Mucosa of rectum (tissue), 2 donors: Measurements from ENCODE around the gene TLL2.

Source experiments
- H3K27ac ChIP-seq, 2 donors: one replicate each; pipeline ENCODE4 v1.7.0; 2013; ENCODE audit warnings: inconsistent platforms in 2 of 2, low read depth in 2 of 2, low read length in 2 of 2
- H3K27me3 ChIP-seq, 2 donors: one replicate each; pipeline ENCODE4 v1.7.0; 2013; ENCODE audit warnings: low read length in 2 of 2; ENCODE audit not compliant: control insufficient read depth in 2 of 2, insufficient read depth in 2 of 2
- H3K36me3 ChIP-seq, 2 donors: one replicate each; pipeline ENCODE4 v1.7.0; 2013; ENCODE audit warnings: low read length in 2 of 2; ENCODE audit not compliant: control insufficient read depth in 2 of 2, insufficient read depth in 2 of 2
- H3K4me1 ChIP-seq, 2 donors: one replicate each; pipeline ENCODE4 v1.7.0; 2013; ENCODE audit warnings: low read length in 2 of 2, mild to moderate bottlenecking in 1 of 2; ENCODE audit not compliant: control insufficient read depth in 2 of 2, insufficient read depth in 2 of 2
- H3K4me3 ChIP-seq, 2 donors: one replicate each; pipeline ENCODE4 v1.7.0; 2013; ENCODE audit warnings: low read length in 2 of 2
- H3K9ac ChIP-seq, 2 donors: one replicate each; pipeline ENCODE4 v1.7.0; 2013; ENCODE audit warnings: low read length in 2 of 2, low read depth in 1 of 2, mild to moderate bottlenecking in 1 of 2
- H3K9me3 ChIP-seq, 2 donors: one replicate each; pipeline ENCODE4 v1.7.0; 2013; ENCODE audit warnings: low read length in 2 of 2; ENCODE audit not compliant: control insufficient read depth in 2 of 2
- donor health status: healthy.
- donor health status: Normal muscosa, but diverticular disease.

Gene TLL2

DNA sequence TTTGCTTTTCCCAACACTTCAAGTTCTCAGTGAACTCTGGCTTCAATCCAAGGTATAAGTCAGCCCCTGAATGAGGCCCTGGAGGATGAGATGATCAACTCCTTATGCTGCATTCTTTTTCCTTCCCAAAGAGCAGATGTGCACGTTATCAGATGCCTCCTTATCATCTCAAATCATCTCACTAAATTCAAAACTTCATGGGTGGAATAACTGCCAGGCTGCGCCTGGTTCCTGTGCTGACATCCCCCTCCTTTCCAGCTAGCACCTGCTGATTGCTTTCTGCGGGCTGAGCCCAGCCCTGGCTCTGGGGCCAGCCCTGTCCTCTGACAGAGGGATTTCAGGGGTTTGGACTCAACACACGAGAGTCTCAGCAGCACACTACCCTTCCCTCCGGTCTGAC is 44.9 kb downstream of the TLL2 start:
- no peaks in the 10 kb centered on the region for H3K36me3 ChIP-seq
- H3K9me3 ChIP-seq, result no peaks in the 10 kb centered on the region
- H3K4me1 ChIP-seq, result no peaks in the 10 kb centered on the region
- H3K4me3 ChIP-seq, result no peak overlapping the region
- H3K9ac ChIP-seq, result no peak overlapping the region
- H3K27me3 ChIP-seq, result peaks cover 0 to 3% of the 10 kb centered on the region in 2 donors
- H3K27ac ChIP-seq, result no peak overlapping the region

GRCh38 chr10:96465599-96465998 is 48.1 kb downstream of the TLL2 start:
- H3K4me1 ChIP-seq, result no peaks in the 10 kb centered on the region
- no peaks in the 10 kb centered on the region for H3K36me3 ChIP-seq
- H3K9ac ChIP-seq, result no peak overlapping the region
- H3K27ac ChIP-seq, result no peak overlapping the region
- no peak overlapping the region for H3K4me3 ChIP-seq
- peaks cover 0 to 3% of the 10 kb centered on the region in 2 donors for H3K27me3 ChIP-seq
- no peaks in the 10 kb centered on the region for H3K9me3 ChIP-seq

- Histone ChIP-seq H3K9ac (no peak overlapping the region), H3K4me3 (no peak overlapping the region), H3K36me3 (no peaks in the 10 kb centered on the region), H3K9me3 (no peaks in the 10 kb centered on the region), H3K4me1 (no peaks in the 10 kb centered on the region), H3K27ac (no peak overlapping the region), H3K27me3 (no peaks in the 10 kb centered on the region)
Measured at GRCh38 chr10:96463562-96463961, 50.2 kb downstream of the TLL2 start.

- H3K4me3 ChIP-seq, result no peak overlapping the region
- H3K27ac ChIP-seq, result no peak overlapping the region
- H3K9me3 ChIP-seq, result no peaks in the 10 kb centered on the region
- H3K27me3 ChIP-seq, result no peaks in the 10 kb centered on the region
- H3K4me1 ChIP-seq, result no peaks in the 10 kb centered on the region
- H3K36me3 ChIP-seq, result no peaks in the 10 kb centered on the region
- H3K9ac ChIP-seq, result no peak overlapping the region
Measured at GRCh38 chr10:96462606-96463151, 51.0 kb downstream of the TLL2 start.

GRCh38 chr10:96460316-96460715 is 53.4 kb downstream of the TLL2 start:
- no peak overlapping the region for H3K27ac ChIP-seq
- no peaks in the 10 kb centered on the region for H3K9me3 ChIP-seq
- H3K9ac ChIP-seq, result no peak overlapping the region
- H3K27me3 ChIP-seq, result no peaks in the 10 kb centered on the region
- no peak overlapping the region for H3K4me3 ChIP-seq
- H3K36me3 ChIP-seq, result no peaks in the 10 kb centered on the region
- no peaks in the 10 kb centered on the region for H3K4me1 ChIP-seq

DNA sequence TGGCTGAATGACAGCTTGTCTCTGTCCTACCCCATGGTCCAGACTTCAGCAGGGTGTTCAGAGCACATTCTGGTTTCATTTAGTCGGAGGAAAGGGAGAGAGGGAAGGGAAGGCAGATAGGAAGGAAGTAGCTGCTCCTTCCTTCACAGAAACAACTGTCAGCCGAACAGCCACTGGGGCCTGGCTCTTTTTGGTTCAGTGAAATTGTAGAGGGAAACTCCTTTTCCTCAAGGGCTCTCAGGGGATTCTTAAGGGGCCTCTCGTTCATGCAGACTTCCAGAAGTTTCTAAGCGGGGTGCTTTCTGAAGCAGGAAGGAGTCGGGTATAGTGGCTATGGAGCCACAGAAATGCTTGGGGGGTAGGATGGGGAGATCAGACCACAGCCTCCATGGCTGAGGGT is 56.4 kb downstream of the TLL2 start:
- Histone ChIP-seq H3K36me3 (no peaks in the 10 kb centered on the region), H3K4me1 (no peaks in the 10 kb centered on the region), H3K9ac (no peak overlapping the region)

GRCh38 chr10:96456296-96456840 is 57.4 kb downstream of the TLL2 start:
- Histone ChIP-seq H3K9me3 (no peaks in the 10 kb centered on the region), H3K4me1 (no peaks in the 10 kb centered on the region), H3K36me3 (no peaks in the 10 kb centered on the region), H3K9ac (no peak overlapping the region), H3K27ac (no peak overlapping the region), H3K27me3 (no peaks in the 10 kb centered on the region), H3K4me3 (no peak overlapping the region)

More for the DNA sequence above, 56.4 kb downstream of the TLL2 start:
- Histone ChIP-seq H3K27me3 (no peaks in the 10 kb centered on the region), H3K9me3 (no peaks in the 10 kb centered on the region), H3K27ac (no peak overlapping the region), H3K4me3 (no peak overlapping the region)

- H3K27ac ChIP-seq, result no peak overlapping the region
- H3K36me3 ChIP-seq, result no peaks in the 10 kb centered on the region
- peaks cover 0 to 5% of the 10 kb centered on the region in 2 donors for H3K4me1 ChIP-seq
- H3K4me3 ChIP-seq, result no peak overlapping the region
- no peak overlapping the region for H3K9ac ChIP-seq
- no peaks in the 10 kb centered on the region for H3K27me3 ChIP-seq
- H3K9me3 ChIP-seq, result no peaks in the 10 kb centered on the region
Measured at GRCh38 chr10:96453856-96454583, 59.7 kb downstream of the TLL2 start.

GRCh38 chr10:96452494-96453153 is 61.1 kb downstream of the TLL2 start:
- peaks cover 0 to 5% of the 10 kb centered on the region in 2 donors for H3K4me1 ChIP-seq
- no peaks in the 10 kb centered on the region for H3K27me3 ChIP-seq
- H3K27ac ChIP-seq, result no peak overlapping the region
- H3K9me3 ChIP-seq, result no peaks in the 10 kb centered on the region
- H3K9ac ChIP-seq, result no peak overlapping the region
- no peak overlapping the region for H3K4me3 ChIP-seq
- no peaks in the 10 kb centered on the region for H3K36me3 ChIP-seq

DNA sequence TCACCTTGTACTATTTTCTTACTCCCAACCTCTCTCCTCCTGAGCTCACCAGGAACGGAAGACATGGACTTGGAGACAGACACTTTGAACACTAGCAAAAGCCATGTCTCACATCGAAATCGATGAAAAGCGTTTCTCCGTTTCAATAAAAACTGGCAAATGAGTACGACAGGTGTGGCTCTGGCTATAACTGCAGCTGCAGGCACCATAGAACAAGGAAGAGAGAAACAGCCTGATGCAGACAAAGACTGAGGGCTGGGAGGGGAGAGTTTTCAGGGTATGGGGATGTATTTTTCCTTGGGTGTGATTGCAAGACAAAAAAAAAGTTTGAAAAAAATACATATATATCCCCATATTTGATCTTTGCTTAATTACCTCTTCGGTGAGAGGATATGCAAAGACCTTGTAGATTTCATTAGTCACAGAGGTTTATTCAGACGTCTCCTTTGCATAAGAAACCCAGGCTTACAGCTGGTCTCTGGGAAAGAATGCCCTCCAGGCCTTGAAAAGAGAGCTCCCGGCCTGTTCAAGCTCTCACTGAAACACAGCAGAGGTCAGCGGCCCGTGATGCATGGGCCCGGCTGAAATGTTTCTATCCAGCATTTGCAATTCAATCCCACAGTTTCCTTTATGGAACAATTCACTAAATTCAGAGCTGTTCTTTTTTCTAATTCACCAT is 63.1 kb downstream of the TLL2 start:
- H3K27me3 ChIP-seq, result no peaks in the 10 kb centered on the region
- no peaks in the 10 kb centered on the region for H3K36me3 ChIP-seq
- no peak overlapping the region for H3K27ac ChIP-seq
- no peak overlapping the region for H3K9ac ChIP-seq
- H3K9me3 ChIP-seq, result no peaks in the 10 kb centered on the region
- H3K4me1 ChIP-seq, result peaks cover 0 to 5% of the 10 kb centered on the region in 2 donors
- no peak overlapping the region for H3K4me3 ChIP-seq
